MM.1S (cell line): ENCODE data around the gene ZNF561.

Experiments used
- DNase-seq: peaks from one replicate; pipeline ENCODE4 v3.0.0-alpha.2; 2015
- H2AFZ ChIP-seq: fragments of 300-600 bp; sonication (generic); 2 replicates; pipeline ENCODE4 v1.6.0; 2016; ENCODE audit warnings: antibody characterized with exemption, low read length
- H3F3A ChIP-seq: fragments of 300-600 bp; sonication (generic); 2 replicates; pipeline ENCODE4 v1.6.1; 2016; ENCODE audit warnings: mild to moderate bottlenecking, antibody characterized with exemption, low read length, moderate library complexity, mixed read lengths; ENCODE audit not compliant: insufficient read depth
- H3K27ac ChIP-seq: fragments of 300-600 bp; sonication (generic); 2 replicates; pipeline ENCODE4 v1.5.1; 2016; ENCODE audit warnings: mild to moderate bottlenecking, low read length
- H3K27me3 ChIP-seq: fragments of 300-600 bp; sonication (generic); replicated peaks from 2 replicates; pipeline ENCODE4 v1.6.0; 2016; ENCODE audit warnings: low read length; ENCODE audit not compliant: insufficient read depth
- H3K36me3 ChIP-seq: fragments of 300-600 bp; sonication (generic); replicated peaks from 2 replicates; pipeline ENCODE4 v1.6.1; 2016; ENCODE audit warnings: mild to moderate bottlenecking, low read length, mixed read lengths; ENCODE audit not compliant: insufficient read depth
- H3K4me1 ChIP-seq: fragments of 300-600 bp; sonication (generic); 2 replicates; pipeline ENCODE4 v1.6.1; 2016; ENCODE audit warnings: low read length, mixed read lengths
- H3K4me2 ChIP-seq: fragments of 300-600 bp; sonication (generic); 2 replicates; pipeline ENCODE4 v1.6.0; 2016; ENCODE audit warnings: low read depth, low read length
- H3K4me3 ChIP-seq: fragments of 300-600 bp; sonication (generic); 2 replicates; pipeline ENCODE4 v1.5.1; 2016; ENCODE audit warnings: low read length, mixed read lengths
- H3K79me2 ChIP-seq: fragments of 300-600 bp; sonication (generic); 2 replicates; pipeline ENCODE4 v1.6.1; 2016; ENCODE audit warnings: mixed run types, low read length, mixed read lengths
- H3K9ac ChIP-seq: fragments of 300-600 bp; sonication (generic); 2 replicates; pipeline ENCODE4 v1.6.1; 2016; ENCODE audit warnings: low read length, mixed read lengths
- H3K9me2 ChIP-seq: fragments of 300-600 bp; sonication (generic); replicated peaks from 2 replicates; pipeline ENCODE4 v1.6.1; 2016; ENCODE audit warnings: mild to moderate bottlenecking, low read length, mixed read lengths; ENCODE audit not compliant: insufficient read depth
- H3K9me3 ChIP-seq: fragments of 300-600 bp; sonication (generic); replicated peaks from 2 replicates; pipeline ENCODE4 v1.6.1; 2016; ENCODE audit warnings: mild to moderate bottlenecking, low read length, mixed read lengths; ENCODE audit not compliant: insufficient read depth
- H4K20me1 ChIP-seq: fragments of 300-600 bp; sonication (generic); 2 replicates; pipeline ENCODE4 v1.6.1; 2016; ENCODE audit warnings: mild to moderate bottlenecking, low read length, moderate library complexity, mixed read lengths; ENCODE audit not compliant: insufficient read depth
- CTCF ChIP-seq: fragments of 300-600 bp; sonication (generic); IDR thresholded peaks from 2 replicates; pipeline ENCODE4 v1.5.1; 2016; ENCODE audit warnings: antibody characterized with exemption, low read length, mixed read lengths
- EZH2 ChIP-seq: fragments of 300-600 bp; sonication (generic); optimal IDR thresholded peaks from 2 replicates; pipeline ENCODE3; 2017; ENCODE audit warnings: low read depth, mild to moderate bottlenecking, antibody characterized with exemption, low read length, mixed read lengths
- EZH2phosphoT487 ChIP-seq: fragments of 300-600 bp; sonication (generic); IDR thresholded peaks from 2 replicates; pipeline ENCODE4 v1.6.1; 2018; ENCODE audit warnings: antibody characterized with exemption, low read length

The ZNF561 gene

DNA sequence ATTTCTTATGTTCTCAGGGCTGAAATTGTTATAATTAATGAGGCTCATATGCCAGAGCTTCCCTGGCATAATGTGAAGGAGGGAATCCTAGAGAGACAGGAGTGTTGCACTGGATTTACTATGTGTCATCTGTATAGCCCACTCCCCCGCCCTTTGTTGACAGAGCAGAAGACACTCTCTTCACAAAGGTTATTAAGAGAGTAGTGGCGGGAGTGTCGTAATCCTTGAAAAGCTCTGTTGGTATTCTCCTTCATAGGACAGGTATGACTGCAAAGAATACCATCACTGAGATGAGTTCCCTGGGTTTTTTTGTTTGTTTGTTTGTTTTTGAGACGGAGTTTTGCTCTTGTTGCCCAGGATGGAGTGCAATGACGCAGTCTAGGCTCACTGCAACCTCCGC is 50.8 kb downstream of the ZNF561 start:
- Histone ChIP-seq H3K9ac (no peak overlapping the region), H3K4me1 (no peaks in the 10 kb centered on the region), H3K27ac (no peak overlapping the region), H3F3A (no peaks in the 10 kb centered on the region), H3K36me3 (peaks cover 69% of the 10 kb centered on the region), H4K20me1 (no peaks in the 10 kb centered on the region), H3K27me3 (no peaks in the 10 kb centered on the region), H3K9me2 (no peaks in the 10 kb centered on the region), H2AFZ (no peak overlapping the region), H3K79me2 (peaks cover 78% of the 10 kb centered on the region), H3K4me2 (no peak overlapping the region), H3K4me3 (no peak overlapping the region), H3K9me3 (no peaks in the 10 kb centered on the region; the same call in 1 of the 2 replicates)
- no peak for TF ChIP-seq CTCF
- no peak for TF ChIP-seq EZH2phosphoT487
- no peak for TF ChIP-seq EZH2
- no peak for DNase-seq

- no peaks in the 10 kb centered on the region for H3K4me1 ChIP-seq
- no peak overlapping the region for H3K4me3 ChIP-seq
- no peaks in the 10 kb centered on the region for H3K9me2 ChIP-seq
- peaks cover 50% of the 10 kb centered on the region for H3K79me2 ChIP-seq
- no peaks in the 10 kb centered on the region; the same call in 1 of the 2 replicates for H3K9me3 ChIP-seq
- H3K27me3 ChIP-seq = no peaks in the 10 kb centered on the region
- H3K4me2 ChIP-seq = no peak overlapping the region
- no peaks in the 10 kb centered on the region for H4K20me1 ChIP-seq
- no peak overlapping the region for H3K9ac ChIP-seq
- H3F3A ChIP-seq = no peaks in the 10 kb centered on the region
- H3K36me3 ChIP-seq = peaks cover 76% of the 10 kb centered on the region
- no peak for DNase-seq
- no peak overlapping the region for H2AFZ ChIP-seq
- no peak overlapping the region for H3K27ac ChIP-seq
- TF ChIP-seq EZH2 (no peak), CTCF (peak; percentile 9; the same call in 1 of the 2 replicates)
Observed at GRCh38 chr19:9566729-9567128, 54.3 kb downstream of the ZNF561 start.

- Histone ChIP-seq H3K79me2 (peaks cover 43% of the 10 kb centered on the region), H3K9me3 (no peaks in the 10 kb centered on the region; the same call in 1 of the 2 replicates), H2AFZ (no peak overlapping the region), H3K4me2 (no peak overlapping the region), H3F3A (no peaks in the 10 kb centered on the region), H3K36me3 (peaks cover 71% of the 10 kb centered on the region), H3K27me3 (no peaks in the 10 kb centered on the region), H3K9me2 (no peaks in the 10 kb centered on the region), H3K4me1 (no peaks in the 10 kb centered on the region), H3K27ac (no peak overlapping the region), H3K9ac (no peak overlapping the region), H3K4me3 (no peak overlapping the region), H4K20me1 (no peaks in the 10 kb centered on the region)
- TF ChIP-seq EZH2 = no peak
- no peak for TF ChIP-seq EZH2phosphoT487
- DNase-seq = no peak
Observed at GRCh38 chr19:9565900-9566705, 54.9 kb downstream of the ZNF561 start.
